A549 (cell line): Measurements from ENCODE around the gene PLA2G4A. TPM values are rescaled to one million over a fixed set of nuclear protein-coding genes. Genes with fewer than 3 reads are reported as not detected.

Experiments
- ATAC-seq, 2 experiments: fragments of 200-7000 bp in 1 of 2; fragments of >200 bp in 1 of 2; cut with Nextera tagmentation in 1 of 2; cut with Tn5 transposase in 1 of 2; 3 replicates each; pipeline versions ENCODE4 v1.8.0 to v1.9.1; 2018 to 2020; ENCODE audit warnings: mild to moderate bottlenecking in 1 of 2, moderate library complexity in 1 of 2
- CTCF ChIA-PET: fragments of 300-600 bp; sonication (Branson Sonifier 250); formaldehyde crosslinking; extraction: SDS; loops from one replicate; lab custom pipeline; 2021; ENCODE audit warnings: antibody characterized with exemption, inconsistent platforms; lab: Yijun Ruan, JAX
- POLR2A ChIA-PET: fragments of 350-600 bp; formaldehyde crosslinking; extraction: SDS; loops from one replicate; lab custom pipeline; 2021; ENCODE audit warnings: antibody characterized with exemption, inconsistent platforms; lab: Yijun Ruan, JAX
- DNase-seq, 2 experiments: peaks; one replicate each; pipeline versions ENCODE4 v3.0.0 to v3.0.0-alpha.2; 2011 to 2016; ENCODE audit warnings: low read depth in 1 of 2, low spot score in 1 of 2
- FAIRE-seq: peaks from 2 replicates; lab custom pipeline; 2011; peaks lifted over from hg19 to GRCh38; lab: Jason Lieb, UNC
- H3K27ac ChIP-seq, 2 experiments: fragments of >200 bp; sonication (Bioruptor Twin); formaldehyde crosslinking; 3 replicates each; pipeline ENCODE4 v1.5.1; 2016 to 2017
- H3K4me1 ChIP-seq: fragments of >200 bp; sonication (Bioruptor Twin); formaldehyde crosslinking; 3 replicates; pipeline ENCODE4 v1.6.1; 2016
- H3K4me2 ChIP-seq: fragments of >200 bp; sonication (Bioruptor Twin); formaldehyde crosslinking; 3 replicates; pipeline ENCODE4 v1.6.1; 2016
- H3K4me3 ChIP-seq: fragments of >200 bp; sonication (Bioruptor Twin); formaldehyde crosslinking; 3 replicates; pipeline ENCODE4 v1.5.1; 2016
- H3K9me3 ChIP-seq: fragments of >200 bp; sonication (Bioruptor Twin); formaldehyde crosslinking; 3 replicates; pipeline ENCODE4 v1.6.1; 2016
- ATOH8 ChIP-seq: fragments of 250-450 bp; sonication (Bioruptor Pico); IDR thresholded peaks from 2 replicates; pipeline ENCODE4 v1.5.0; 2020; ENCODE audit warnings: low read depth, mild to moderate bottlenecking, moderate library complexity
- BHLHE40 ChIP-seq: IDR thresholded peaks from 2 replicates; pipeline ENCODE4 v1.6.1; 2012; ENCODE audit warnings: low read depth, low read length, inconsistent platforms
- CBX2 ChIP-seq: fragments of 200-600 bp; sonication (generic); IDR thresholded peaks from 2 replicates; pipeline ENCODE4 v1.6.1; 2016; ENCODE audit warnings: low read depth, mild to moderate bottlenecking, borderline replicate concordance
- E2F6 ChIP-seq: IDR thresholded peaks from 2 replicates; pipeline ENCODE4 v1.6.1; 2012; ENCODE audit warnings: low read depth, borderline replicate concordance
- EHF ChIP-seq: fragments of 250-450 bp; sonication (Bioruptor Pico); IDR thresholded peaks from 2 replicates; pipeline ENCODE4 v1.5.0; 2020; ENCODE audit warnings: mild to moderate bottlenecking
- FOSB ChIP-seq: fragments of 250-450 bp; sonication (Bioruptor Pico); IDR thresholded peaks from 2 replicates; pipeline ENCODE4 v1.5.0; 2020; ENCODE audit warnings: mild to moderate bottlenecking, moderate library complexity
- FOSL2 ChIP-seq, 2 experiments: fragments of 450-650 bp in 1 of 2; fragments of >200 bp in 1 of 2; sonication (Bioruptor Twin) in 1 of 2; formaldehyde crosslinking; IDR thresholded peaks; 2 replicates each; pipeline versions ENCODE4 v1.5.0 to v1.6.1; 2016 to 2020; ENCODE audit warnings: mild to moderate bottlenecking in 1 of 2, moderate library complexity in 1 of 2
- FOXS1 ChIP-seq: fragments of 250-450 bp; sonication (Bioruptor Pico); IDR thresholded peaks from 2 replicates; pipeline ENCODE4 v1.5.0; 2020; ENCODE audit warnings: mild to moderate bottlenecking, moderate library complexity
- HDAC2 ChIP-seq: fragments of 200-600 bp; sonication (generic); IDR thresholded peaks from 2 replicates; pipeline ENCODE4 v1.6.1; 2016
- HEYL ChIP-seq: fragments of 250-450 bp; sonication (Bioruptor Pico); IDR thresholded peaks from 2 replicates; pipeline ENCODE4 v1.8.0; 2021; ENCODE audit warnings: mild to moderate bottlenecking, moderate library complexity
- HMGXB4 ChIP-seq: fragments of 250-450 bp; sonication (Bioruptor Pico); IDR thresholded peaks from 2 replicates; pipeline ENCODE4 v1.5.0; 2021; ENCODE audit warnings: mild to moderate bottlenecking, moderate library complexity, borderline replicate concordance
- HOXB13 ChIP-seq: fragments of 250-450 bp; sonication (Bioruptor Pico); IDR thresholded peaks from 2 replicates; pipeline ENCODE4 v1.5.0; 2020; ENCODE audit warnings: low read depth, mild to moderate bottlenecking, moderate library complexity
- MAX ChIP-seq: IDR thresholded peaks from 2 replicates; pipeline ENCODE4 v1.6.1; 2012
- NFE2L2 ChIP-seq: fragments of 150-350 bp; conservative IDR thresholded peaks from 2 replicates; pipeline ENCODE4 v1.6.1; 2014; ENCODE audit warnings: low read length
- PHF8 ChIP-seq: fragments of 200-600 bp; sonication (generic); IDR thresholded peaks from 2 replicates; pipeline ENCODE4 v1.6.1; 2016; ENCODE audit warnings: low read depth, mild to moderate bottlenecking, antibody characterized with exemption, moderate library complexity, borderline replicate concordance
- POLR2A ChIP-seq: IDR thresholded peaks from 2 replicates; pipeline ENCODE4 v1.6.1; 2012; ENCODE audit warnings: mild to moderate bottlenecking, low read length
- POLR2AphosphoS2 ChIP-seq: conservative IDR thresholded peaks from 2 replicates; pipeline ENCODE4 v1.6.1; 2012; ENCODE audit warnings: low read length, improper control_type of control experiment, inconsistent platforms
- RAD21 ChIP-seq, 2 experiments: fragments of >200 bp in 1 of 2; sonication (Bioruptor Twin) in 1 of 2; formaldehyde crosslinking in 1 of 2; IDR thresholded peaks in 1 of 2; conservative IDR thresholded peaks in 1 of 2; 2 replicates in 1 of 2; 3 replicates in 1 of 2; pipeline ENCODE4 v1.6.1; 2012 to 2018; ENCODE audit warnings: inconsistent platforms in 1 of 2
- REST ChIP-seq: fragments of 200-600 bp; sonication (generic); IDR thresholded peaks from 2 replicates; pipeline ENCODE4 v1.6.1; 2016; ENCODE audit warnings: antibody characterized with exemption, mild to moderate bottlenecking, moderate library complexity
- RNF2 ChIP-seq: fragments of 200-600 bp; sonication (generic); IDR thresholded peaks from 2 replicates; pipeline ENCODE4 v1.6.1; 2016; ENCODE audit warnings: low read depth, mild to moderate bottlenecking, antibody characterized with exemption, moderate library complexity, borderline replicate concordance
- SMC3 ChIP-seq: fragments of >200 bp; sonication (Bioruptor Twin); formaldehyde crosslinking; IDR thresholded peaks from 3 replicates; pipeline ENCODE4 v1.6.1; 2018; ENCODE audit warnings: inconsistent platforms
- SREBF2 ChIP-seq: fragments of 450-650 bp; IDR thresholded peaks from 2 replicates; pipeline ENCODE4 v1.6.1; 2014; ENCODE audit warnings: mild to moderate bottlenecking, moderate library complexity
- TFCP2L1 ChIP-seq: fragments of 250-450 bp; sonication (Bioruptor Pico); IDR thresholded peaks from 2 replicates; pipeline ENCODE4 v1.5.0; 2021; ENCODE audit warnings: mild to moderate bottlenecking
- WGBS: methylation state at CpG from one replicate; pipeline ENCODE4 v1.1.6; 2017; ENCODE audit errors: missing lambda C conversion rate; 5-methylcytosine and 5-hydroxymethylcytosine counted together
- polyA plus RNA-seq, 4 experiments: library from polyadenylated mRNA; depleted of rRNA in 3 of 4; stranded (reverse); fragments of >200 nt; fragmentation: RNase III in 1 of 4; extraction: RNeasy Plus Mini Kit Qiagen cat#74134 plus additional on column Dnase treatment in 1 of 4; gene quantifications; 2 replicates in 3 of 4; 3 replicates in 1 of 4; pipeline ENCODE4 v1.2.3, GENCODE V29; 2011 to 2017

PLA2G4A gene
- polyA plus RNA-seq, 2 of the 4 experiments (the other 2 are of a cell fraction): 26.3 to 80.4 TPM

GRCh38 chr1:186892936-186893335 is 64.2 kb downstream of the PLA2G4A start:
- H3K4me1 ChIP-seq: peaks cover 12% of the 10 kb centered on the region
- no peak for FAIRE-seq
- no peaks in the 10 kb centered on the region for H3K9me3 ChIP-seq
- no peak overlapping the region for H3K27ac ChIP-seq
- DNase-seq: no peak
- CTCF ChIA-PET: interaction anchor here (1.0 to 1.2 kb wide), 2 partner anchors 12 to 43 kb away, joined by 3 read pairs; no protein-coding TSS in a partner anchor
- no peak for ATAC-seq
- TF ChIP-seq REST (no peak), HMGXB4 (CRISPR knock-in tag) (no peak), NFE2L2 (no peak), SREBF2 (no peak), HOXB13 (CRISPR knock-in tag) (no peak), PHF8 (no peak), POLR2A (no peak), HEYL (CRISPR knock-in tag) (no peak), FOXS1 (CRISPR knock-in tag) (no peak), TFCP2L1 (CRISPR knock-in tag) (no peak), SMC3 (no peak), RNF2 (no peak)
- TF ChIP-seq, all 56 proteins: peak for 0
- POLR2A ChIA-PET: no interaction called here
- Histone ChIP-seq H3K4me2 (no peak overlapping the region), H3K4me3 (no peak overlapping the region)

GRCh38 chr1:186894415-186894814 is 65.7 kb downstream of the PLA2G4A start:
- no peak for DNase-seq
- Histone ChIP-seq H3K4me2 (no peak overlapping the region), H3K27ac (no peak overlapping the region), H3K9me3 (no peaks in the 10 kb centered on the region), H3K4me3 (no peak overlapping the region), H3K4me1 (peaks cover 12% of the 10 kb centered on the region)
- no peak for ATAC-seq
- ChIA-PET CTCF (interaction anchor here (1.0 to 1.2 kb wide), 2 partner anchors 16 to 23 kb away, joined by 4 read pairs; no protein-coding TSS in a partner anchor), POLR2A (interaction anchor here (0.5 kb wide), 1 partner anchor 214 kb away, joined by 3 read pairs; no protein-coding TSS in a partner anchor)
- TF ChIP-seq RAD21 (conservative IDR thresholded peaks at IDR 0.05 in 1 of 2, IDR thresholded peaks at IDR 0.05 in 1 of 2): no peak
- no peak for FAIRE-seq

GRCh38 chr1:186896211-186896610 is 67.5 kb downstream of the PLA2G4A start:
- Histone ChIP-seq H3K9me3 (no peaks in the 10 kb centered on the region), H3K4me2 (peak overlapping the region; percentile 31; the same call in 2 of the 3 replicates), H3K4me3 (no peak overlapping the region), H3K4me1 (peaks cover 12% of the 10 kb centered on the region), H3K27ac (peak overlapping the region; percentile 34 to 73; a peak in 5 of 6 replicates)
- POLR2A ChIA-PET: no interaction called here
- FAIRE-seq (no peak), ATAC-seq (no peak; a peak in 1 of 6 replicates), DNase-seq (peak in 1 of 2 experiments; percentile 22)
- CTCF ChIA-PET: no interaction called here
- 67% methylated on average over 1 of the region's 1 CpG for WGBS
- no peak for TF ChIP-seq POLR2AphosphoS2
- TF ChIP-seq SMC3: no peak
- no peak for TF ChIP-seq MAX
- no peak for TF ChIP-seq ATOH8 (CRISPR knock-in tag)
- TF ChIP-seq BHLHE40: no peak
- TF ChIP-seq CBX2: no peak
- TF ChIP-seq HDAC2: no peak
- TF ChIP-seq E2F6: no peak
- no peak for TF ChIP-seq FOSL2 (IDR thresholded peaks at IDR 0.05)
- TF ChIP-seq FOSL2 (CRISPR knock-in tag; IDR thresholded peaks at IDR 0.05): no peak
- TF ChIP-seq EHF (CRISPR knock-in tag): no peak
- no peak for TF ChIP-seq FOSB (CRISPR knock-in tag)
- no peak for TF ChIP-seq HEYL (CRISPR knock-in tag)
